Activated CD8-positive, alpha-beta memory T cell treated with anti-CD3 and anti-CD28 coated beads, Interleukin-2, amount 50 U/mL, for 4 hours (primary cell): ENCODE data around the gene BCL11B.

ENCODE experiments used
- DNase-seq: peaks from one replicate; pipeline ENCODE4 v3.0.0-alpha.2; 2020

BCL11B gene

DNA sequence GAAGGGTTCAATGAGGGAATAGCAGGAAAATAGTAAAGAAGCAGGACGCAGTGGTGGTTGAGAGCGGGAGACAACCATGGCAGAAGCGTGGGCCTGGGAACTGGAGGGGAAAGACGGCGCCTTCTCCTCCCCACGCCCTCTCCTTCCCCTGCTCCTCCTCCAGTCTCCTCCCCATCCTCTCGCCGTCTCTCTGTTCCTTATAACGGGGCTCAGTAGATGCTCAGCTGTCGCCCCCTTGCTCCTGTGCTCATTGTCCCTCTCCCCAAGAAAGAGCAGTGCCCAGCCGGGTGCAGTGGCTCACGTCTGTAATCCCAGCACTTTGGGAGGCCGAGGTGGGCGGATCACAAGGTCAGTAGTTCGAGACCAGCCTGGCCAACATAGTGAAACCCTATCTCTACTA, 142.0 kb downstream of the BCL11B start:
- DNase-seq: no peak

DNA sequence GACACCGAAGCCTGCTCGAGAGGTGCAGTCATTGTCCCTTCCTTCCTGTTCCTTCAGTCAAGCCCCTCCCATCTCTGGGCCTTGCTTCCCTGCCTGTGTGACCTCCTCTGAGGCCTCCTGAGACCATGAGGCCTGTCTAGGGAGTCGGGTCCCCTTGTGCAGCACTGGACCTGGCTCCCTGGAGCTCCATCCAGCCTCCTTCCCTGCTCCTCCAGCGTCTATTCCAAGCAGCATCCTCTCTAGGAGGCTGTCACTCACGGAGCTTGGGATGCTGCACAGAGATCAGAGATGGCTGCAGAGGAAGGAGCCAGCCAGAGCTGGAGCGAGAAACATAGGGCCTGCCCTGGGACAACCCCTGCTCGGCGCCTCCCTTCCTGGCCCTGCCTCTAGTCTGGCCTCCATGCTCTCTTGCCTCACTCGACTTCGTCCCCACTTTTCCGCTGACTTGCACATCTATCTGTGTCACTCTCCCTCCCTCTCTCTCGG, 142.7 kb downstream of the BCL11B start:
- DNase-seq: peak; percentile 6

DNA sequence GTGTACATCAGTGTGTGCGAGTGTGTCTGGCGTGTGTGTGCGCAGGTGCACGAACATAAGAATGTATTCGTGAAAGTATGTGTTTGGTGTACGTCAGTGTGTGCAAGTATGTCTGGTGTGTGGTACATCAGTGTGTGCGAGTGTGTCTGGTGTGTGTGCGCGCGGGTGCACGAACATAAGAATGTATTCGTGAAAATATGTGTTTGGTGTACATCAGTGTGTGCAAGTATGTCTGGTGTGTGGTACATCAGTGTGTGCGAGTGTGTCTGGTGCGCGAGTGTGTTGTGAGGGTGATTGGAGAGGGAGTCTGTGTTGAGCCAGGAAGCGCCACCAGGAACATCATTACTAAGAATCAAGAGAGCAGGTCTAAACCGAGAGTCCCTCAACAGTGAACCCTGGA, 143.8 kb downstream of the BCL11B start:
- no peak for DNase-seq

DNA sequence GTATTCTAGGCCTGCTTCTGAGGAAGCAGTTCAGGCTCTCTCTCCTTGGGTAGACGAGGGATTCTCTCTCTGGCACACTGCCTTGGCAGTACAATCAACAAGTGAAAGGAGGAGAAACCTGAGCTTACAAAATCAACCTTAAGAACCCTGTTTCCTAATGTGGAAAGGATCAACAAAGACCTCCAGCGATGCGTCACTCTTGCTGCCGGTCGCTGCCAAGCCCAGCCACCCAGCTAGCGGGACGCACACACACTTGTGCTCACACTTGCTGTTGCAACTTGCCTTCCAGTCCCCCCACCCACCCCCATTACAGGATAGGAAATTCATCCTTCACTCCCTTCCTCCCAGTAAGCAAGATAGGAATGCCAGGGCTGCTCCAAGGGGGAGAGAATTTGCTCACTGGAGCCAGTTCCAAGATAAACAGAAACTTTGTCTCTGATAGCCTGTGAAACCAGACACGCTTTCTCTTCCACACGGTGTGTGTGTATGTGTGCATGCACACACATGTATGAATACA, 144.3 kb downstream of the BCL11B start:
- DNase-seq: no peak

DNA sequence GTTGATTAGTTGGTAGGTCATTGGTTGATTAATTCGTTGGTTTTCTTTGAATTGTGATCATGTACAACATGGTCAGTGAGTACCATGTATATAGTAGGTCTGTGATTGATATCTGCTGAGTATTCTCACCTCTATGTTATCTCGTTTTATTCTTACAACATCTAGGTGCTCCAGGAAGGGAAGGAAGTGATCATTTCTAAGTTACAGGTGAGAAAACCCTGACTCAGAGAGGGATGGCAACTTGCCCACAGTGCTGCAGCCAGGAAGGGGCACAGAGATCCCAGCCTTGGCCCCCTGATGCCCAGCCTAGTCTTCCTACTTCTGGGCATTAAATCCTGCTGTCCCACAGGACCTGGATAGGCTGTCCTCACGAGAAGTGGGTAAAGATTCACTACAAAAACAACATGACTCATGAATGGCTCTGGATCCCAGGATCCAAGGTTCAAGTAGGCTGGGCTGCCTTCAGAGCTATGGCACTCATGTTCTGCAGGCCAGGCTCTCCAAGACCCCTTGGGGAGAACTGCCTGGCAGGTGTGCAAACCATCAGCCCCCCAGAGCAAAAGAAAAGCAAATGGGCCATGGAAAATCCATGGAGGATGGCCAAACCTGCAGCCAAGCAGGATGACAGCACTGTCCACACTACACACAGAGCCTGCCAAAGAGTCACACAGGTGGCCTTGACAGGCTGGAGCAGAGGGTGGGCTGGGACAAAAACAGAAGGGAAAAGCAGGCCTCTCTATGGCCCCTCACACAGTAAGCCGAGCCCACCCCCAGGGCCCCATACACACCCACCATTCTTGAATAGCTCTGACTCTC, 146.2 kb downstream of the BCL11B start:
- no peak for DNase-seq

DNA sequence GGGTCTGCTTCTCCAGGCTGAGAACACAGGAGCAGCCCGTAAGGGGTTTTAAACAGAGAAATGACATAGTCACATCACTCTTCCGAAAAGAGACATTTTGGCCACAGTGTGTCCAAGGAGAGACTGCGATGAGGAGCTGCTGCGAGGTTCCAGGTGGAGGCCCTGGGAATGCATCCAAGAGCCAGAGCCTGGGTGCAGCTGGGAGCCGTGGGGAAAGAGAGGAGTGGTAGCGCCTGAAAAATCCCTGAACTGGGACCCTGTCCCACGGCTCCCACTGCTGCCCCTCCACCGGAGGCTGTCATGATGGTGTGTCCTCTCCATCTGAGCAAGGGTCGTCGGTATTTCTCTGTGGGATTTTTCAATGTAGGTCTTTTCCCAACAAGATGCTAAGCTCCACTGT, 146.9 kb downstream of the BCL11B start:
- no peak for DNase-seq

DNA sequence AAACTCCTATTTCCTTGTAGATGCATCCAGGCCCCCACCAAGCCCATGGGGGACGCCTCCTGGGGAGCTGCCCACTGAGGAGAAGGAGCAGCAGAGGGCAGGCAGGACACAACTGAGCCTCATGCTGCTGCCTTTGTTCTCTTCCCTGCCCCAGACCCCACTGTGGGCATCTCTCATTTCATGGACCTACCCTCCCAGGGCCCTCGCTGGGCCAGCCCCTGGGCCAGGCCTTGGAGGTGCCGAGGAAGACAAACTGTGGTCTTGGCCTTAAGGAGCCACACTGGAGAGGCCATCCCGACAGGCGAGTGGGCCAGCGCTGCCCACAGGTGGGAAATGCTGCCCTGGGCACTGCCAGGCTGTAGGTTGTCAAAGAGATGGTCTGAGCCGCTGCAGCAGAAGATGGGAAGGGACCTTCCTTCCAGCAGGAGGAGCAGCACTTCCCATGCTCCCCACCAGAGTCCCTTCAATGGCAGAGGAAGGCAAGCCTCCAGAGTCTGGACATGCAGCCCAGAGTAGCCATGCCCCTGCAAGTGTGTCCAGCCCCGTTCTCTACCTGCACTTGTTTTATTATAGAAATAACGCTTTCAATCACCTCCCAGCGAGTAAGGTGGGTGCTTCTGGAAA, 147.4 kb downstream of the BCL11B start:
- no peak for DNase-seq

DNA sequence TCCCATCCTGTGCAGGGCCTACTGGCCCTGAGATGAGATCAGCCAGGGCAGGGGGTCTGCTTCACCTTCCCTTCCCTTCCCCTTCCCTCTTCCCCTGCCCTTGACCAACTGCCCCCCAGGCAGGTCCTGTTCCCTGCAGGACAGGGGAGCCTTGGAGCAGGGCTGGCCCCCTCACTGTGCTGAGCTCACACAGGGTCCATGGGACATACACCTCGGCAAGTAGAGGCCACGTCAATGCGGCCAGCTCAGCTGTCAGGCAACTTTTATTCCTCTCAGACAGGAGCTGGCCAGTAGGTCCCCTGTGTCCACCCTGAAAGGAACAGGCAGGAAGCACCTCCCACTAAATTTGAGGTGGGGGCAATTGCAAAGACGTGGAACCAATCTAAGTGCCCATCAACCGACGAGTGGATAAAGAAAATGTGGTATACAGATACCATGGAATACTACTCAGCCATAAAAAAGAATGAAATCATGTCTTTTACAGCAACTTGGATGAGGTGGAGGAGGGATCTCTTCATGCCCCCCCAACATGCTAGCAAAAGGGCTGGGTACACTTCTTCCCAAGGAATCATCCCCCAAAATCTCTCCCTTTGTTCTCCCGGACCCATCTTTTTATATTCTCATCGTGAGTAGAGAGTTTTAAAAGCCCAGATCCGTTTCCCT, 148.7 kb downstream of the BCL11B start:
- no peak for DNase-seq

DNA sequence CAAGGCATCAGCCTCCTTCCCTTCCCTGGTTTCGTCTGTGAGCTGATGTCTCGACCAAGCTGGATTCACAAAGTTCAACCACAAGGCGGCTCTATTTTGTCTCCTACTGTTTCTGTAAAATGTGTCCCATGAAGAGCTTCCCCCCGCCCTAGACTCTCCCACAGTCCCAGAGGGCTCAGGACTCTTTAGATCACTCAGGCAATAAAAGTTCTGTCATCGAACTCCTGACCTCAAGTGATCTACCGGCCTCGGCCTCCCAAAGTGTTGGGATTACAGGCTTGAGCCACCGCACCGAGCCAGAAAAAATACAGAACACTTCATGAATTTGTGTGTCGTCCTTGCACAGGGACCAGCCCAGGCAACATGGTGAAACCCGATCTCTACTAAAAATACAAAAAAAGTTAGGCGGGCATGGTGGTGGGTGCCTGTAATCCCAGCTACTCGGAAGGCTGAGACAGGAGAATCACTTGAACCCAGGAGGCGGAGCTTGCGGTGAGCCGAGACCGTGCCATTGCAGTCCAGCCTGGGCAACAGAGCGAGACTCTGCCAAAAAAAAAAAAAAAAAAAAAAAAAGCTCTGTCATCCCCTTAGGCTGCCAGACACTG, 149.4 kb downstream of the BCL11B start:
- DNase-seq: no peak

DNA sequence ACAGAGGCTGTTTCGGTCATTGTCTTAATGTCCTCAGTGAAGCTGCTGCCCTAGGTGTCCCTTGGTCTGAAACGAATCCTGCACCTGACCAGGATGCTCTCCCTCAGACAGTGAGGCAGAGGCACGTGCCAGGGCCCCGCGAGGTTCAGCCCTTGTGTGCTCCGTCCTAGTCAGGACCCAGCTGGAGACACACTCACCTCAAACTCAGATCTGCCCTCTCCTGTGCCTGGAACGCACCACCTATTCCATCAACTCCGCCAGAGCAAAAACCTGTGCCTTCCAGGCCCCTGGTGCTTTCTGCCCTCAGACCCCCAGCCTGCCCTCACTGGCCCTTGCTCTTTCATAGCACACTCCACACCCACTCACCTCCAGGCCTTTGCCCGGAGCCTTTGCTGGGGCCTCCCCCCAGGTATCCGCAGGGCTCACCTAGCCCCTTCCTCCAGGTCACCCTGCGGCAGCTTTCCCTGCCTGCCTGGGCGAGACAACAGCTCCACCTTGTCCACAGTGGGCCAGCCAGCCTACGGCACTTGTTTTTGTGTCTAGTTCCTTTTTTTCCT, 150.6 kb downstream of the BCL11B start:
- no peak for DNase-seq

DNA sequence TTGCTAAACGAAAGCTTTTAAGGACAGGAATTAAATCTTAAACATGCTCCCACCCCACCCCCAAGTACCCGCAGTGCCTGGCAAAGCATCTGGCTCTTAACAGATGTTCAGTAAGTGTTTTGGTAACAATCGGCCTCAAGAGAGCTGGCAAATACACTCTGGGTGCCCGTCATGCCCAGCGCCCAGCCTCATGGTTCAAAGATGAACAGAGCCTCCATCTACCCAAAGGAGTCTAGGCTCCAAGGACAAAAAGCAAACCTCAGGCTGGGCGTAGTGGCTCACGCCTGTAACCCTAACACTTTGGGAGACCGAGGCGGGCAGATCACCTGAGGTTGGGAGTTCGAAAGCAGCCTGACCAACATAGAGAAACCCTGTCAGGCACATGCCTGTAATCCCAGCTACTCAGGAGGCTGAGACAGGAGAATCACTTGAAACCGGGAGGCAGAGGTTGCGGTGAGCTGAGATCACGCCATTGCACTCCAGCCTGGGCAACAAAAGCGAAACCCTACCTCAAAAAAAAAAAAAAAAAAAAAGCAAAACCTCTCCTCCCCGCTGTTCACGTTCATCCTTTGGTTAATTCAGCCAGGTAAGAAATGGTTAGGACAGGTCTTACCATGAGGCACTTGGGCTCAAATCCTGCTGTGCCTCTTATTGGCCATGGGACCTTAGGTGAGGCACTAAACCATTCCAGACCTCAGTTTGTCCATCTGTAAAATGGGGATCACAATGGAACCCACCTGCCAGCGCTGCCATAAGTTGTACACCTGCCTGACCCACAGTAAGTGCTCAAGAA, 151.3 kb downstream of the BCL11B start:
- no peak for DNase-seq

DNA sequence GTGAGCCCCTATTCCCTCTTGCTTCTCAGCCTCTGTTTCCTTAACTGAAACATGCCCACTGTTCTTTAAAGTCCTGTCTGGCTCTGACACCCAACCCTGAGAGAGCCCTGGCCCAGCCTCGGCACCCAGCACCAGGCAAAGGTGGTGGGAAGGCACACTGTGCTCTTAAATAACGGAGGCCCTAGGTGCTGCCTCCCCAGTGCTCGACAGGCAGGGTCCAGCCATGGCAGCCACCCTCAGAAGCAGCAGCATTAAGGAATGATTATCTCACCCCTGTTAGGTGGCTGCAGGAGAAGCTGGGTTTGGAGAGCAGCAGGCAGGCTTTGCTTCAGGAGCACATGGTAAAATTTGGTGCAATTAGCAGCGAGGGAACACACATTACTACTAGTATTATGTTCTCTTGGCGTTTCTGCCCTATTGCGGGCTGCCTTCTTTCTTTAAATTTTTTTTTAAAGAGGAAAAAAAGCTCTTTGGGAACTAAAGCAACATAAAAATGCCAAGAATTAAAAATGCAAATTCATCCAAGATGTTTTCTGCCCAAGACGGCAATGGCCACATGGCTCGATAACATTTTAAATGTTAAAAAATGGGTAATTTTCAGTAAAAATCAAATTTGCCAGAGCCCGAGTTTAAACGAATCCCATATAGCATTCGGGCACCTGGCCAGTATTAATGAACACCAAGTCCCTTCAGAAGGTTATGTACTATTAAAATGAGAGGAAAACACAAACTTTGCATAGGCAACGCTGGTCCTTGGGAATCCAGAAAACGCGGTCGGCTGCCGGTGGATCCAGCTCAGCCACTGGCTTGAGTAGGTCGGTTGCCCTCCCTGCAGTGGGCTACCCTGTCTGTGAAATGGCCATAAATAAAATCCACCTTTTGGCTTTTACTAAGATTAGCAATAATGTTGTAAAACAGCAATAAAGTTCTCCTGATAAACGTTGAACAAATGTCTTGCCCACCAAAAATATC, 152.2 kb downstream of the BCL11B start:
- DNase-seq: no peak
